T-helper 17 cell (primary cell): Measurements from ENCODE around the gene TLE1. TPM values are rescaled to one million over a fixed set of nuclear protein-coding genes. Genes with fewer than 3 reads are reported as not detected.

Experiments used
- ATAC-seq: fragments of 150-1000 bp; cut with Tn5 transposase; 2 replicates; pipeline ENCODE4 v1.10.0; 2021; ENCODE audit warnings: mild to moderate bottlenecking, moderate library complexity
- DNase-seq, 3 donors: peaks; one replicate each; pipeline versions ENCODE4 v3.0.0 to v3.0.0-alpha.2; 2020 to 2021
- H3K9me3 ChIP-seq: one replicate; pipeline ENCODE4 v1.7.0; 2013; ENCODE audit warnings: low read length, mild to moderate bottlenecking; ENCODE audit not compliant: control insufficient read depth, poor library complexity, severe bottlenecking
- H3K27ac Mint-ChIP-seq: one replicate; pipeline ENCODE4 v1.8.0; 2022; ENCODE audit warnings: mild to moderate bottlenecking, moderate library complexity, mixed read lengths
- H3K27me3 Mint-ChIP-seq: one replicate; pipeline ENCODE4 v1.8.0; 2022; ENCODE audit warnings: mixed read lengths
- H3K36me3 Mint-ChIP-seq: one replicate; pipeline ENCODE4 v1.8.0; 2022; ENCODE audit warnings: low read depth, mixed read lengths
- H3K4me1 Mint-ChIP-seq: one replicate; pipeline ENCODE4 v1.8.0; 2022; ENCODE audit warnings: mild to moderate bottlenecking, mixed read lengths
- H3K4me3 Mint-ChIP-seq: one replicate; pipeline ENCODE4 v1.8.0; 2022; ENCODE audit warnings: mild to moderate bottlenecking, moderate library complexity, mixed read lengths
- total RNA-seq, 4 donors: library from RNA in 2 of 4; stranded (reverse) in 2 of 4; gene quantifications; one replicate each; pipeline ENCODE4 v1.2.3 and lab custom pipeline; 2022 to 2026

The TLE1 gene
- total RNA-seq, 2 donors from 2014 or later = 2.2 to 3.4 TPM

GRCh38 chr9:81682177-81682576 lies 7.2 kb downstream of the TLE1 start:
- Mint-ChIP-seq H3K36me3 (no peaks in the 10 kb centered on the region), H3K4me3 (no peak overlapping the region), H3K4me1 (peaks cover 12% of the 10 kb centered on the region), H3K27me3 (peaks cover 20% of the 10 kb centered on the region), H3K27ac (no peak overlapping the region)
- DNase-seq (no peak), ATAC-seq (no peak)
- no peaks in the 10 kb centered on the region for H3K9me3 ChIP-seq

GRCh38 chr9:81680506-81680905 lies 8.8 kb downstream of the TLE1 start:
- no peak overlapping the region for H3K4me3 Mint-ChIP-seq
- peaks cover 2% of the 10 kb centered on the region for H3K9me3 ChIP-seq
- no peak overlapping the region for H3K27ac Mint-ChIP-seq
- no peaks in the 10 kb centered on the region for H3K36me3 Mint-ChIP-seq
- DNase-seq = no peak
- peaks cover 20% of the 10 kb centered on the region for H3K27me3 Mint-ChIP-seq
- ATAC-seq = no peak
- peaks cover 8% of the 10 kb centered on the region for H3K4me1 Mint-ChIP-seq

- no peak for ATAC-seq
- H3K4me1 Mint-ChIP-seq = peaks cover 8% of the 10 kb centered on the region
- peaks cover 20% of the 10 kb centered on the region for H3K27me3 Mint-ChIP-seq
- H3K36me3 Mint-ChIP-seq = peaks cover 2% of the 10 kb centered on the region
- no peak for DNase-seq
- no peak overlapping the region for H3K27ac Mint-ChIP-seq
- H3K9me3 ChIP-seq = peaks cover 2% of the 10 kb centered on the region
- no peak overlapping the region for H3K4me3 Mint-ChIP-seq
These were observed 9.3 kb downstream of the TLE1 start for GRCh38 chr9:81680006-81680405.

- ATAC-seq (no peak), DNase-seq (no peak)
- H3K36me3 Mint-ChIP-seq = peaks cover 2% of the 10 kb centered on the region
- H3K27me3 Mint-ChIP-seq = peaks cover 20% of the 10 kb centered on the region
- peaks cover 8% of the 10 kb centered on the region for H3K4me1 Mint-ChIP-seq
- no peak overlapping the region for H3K4me3 Mint-ChIP-seq
- H3K9me3 ChIP-seq = peaks cover 2% of the 10 kb centered on the region
- H3K27ac Mint-ChIP-seq = no peak overlapping the region
These were observed 11.3 kb downstream of the TLE1 start for GRCh38 chr9:81678088-81678487.

GRCh38 chr9:81676395-81676794 lies 13.0 kb downstream of the TLE1 start:
- H3K36me3 Mint-ChIP-seq = peaks cover 2% of the 10 kb centered on the region
- ATAC-seq (no peak), DNase-seq (no peak)
- no peaks in the 10 kb centered on the region for H3K4me1 Mint-ChIP-seq
- no peak overlapping the region for H3K4me3 Mint-ChIP-seq
- H3K27me3 Mint-ChIP-seq = peaks cover 8% of the 10 kb centered on the region
- peaks cover 2% of the 10 kb centered on the region for H3K9me3 ChIP-seq
- no peak overlapping the region for H3K27ac Mint-ChIP-seq

- Mint-ChIP-seq H3K36me3 (peaks cover 2% of the 10 kb centered on the region), H3K4me1 (no peaks in the 10 kb centered on the region), H3K4me3 (no peak overlapping the region), H3K27me3 (no peaks in the 10 kb centered on the region), H3K27ac (no peak overlapping the region)
- H3K9me3 ChIP-seq = peaks cover 2% of the 10 kb centered on the region
- no peak for ATAC-seq
- no peak for DNase-seq
These were observed 16.0 kb downstream of the TLE1 start for GRCh38 chr9:81673310-81673709.

- no peak overlapping the region for H3K27ac Mint-ChIP-seq
- H3K4me1 Mint-ChIP-seq = no peaks in the 10 kb centered on the region
- ATAC-seq = no peak
- peaks cover 2% of the 10 kb centered on the region for H3K36me3 Mint-ChIP-seq
- H3K4me3 Mint-ChIP-seq = no peak overlapping the region
- peaks cover 2% of the 10 kb centered on the region for H3K9me3 ChIP-seq
- no peak for DNase-seq
- H3K27me3 Mint-ChIP-seq = no peaks in the 10 kb centered on the region
These were observed 17.5 kb downstream of the TLE1 start for GRCh38 chr9:81671880-81672280.

GRCh38 chr9:81669866-81670265 lies 19.5 kb downstream of the TLE1 start:
- DNase-seq (no peak), ATAC-seq (no peak)
- H3K36me3 Mint-ChIP-seq = no peaks in the 10 kb centered on the region
- peaks cover under 1% of the 10 kb centered on the region for H3K4me1 Mint-ChIP-seq
- no peaks in the 10 kb centered on the region for H3K27me3 Mint-ChIP-seq
- no peak overlapping the region for H3K27ac Mint-ChIP-seq
- H3K9me3 ChIP-seq = no peaks in the 10 kb centered on the region
- H3K4me3 Mint-ChIP-seq = no peak overlapping the region

GRCh38 chr9:81669041-81669651 lies 20.2 kb downstream of the TLE1 start:
- Mint-ChIP-seq H3K4me3 (no peak overlapping the region), H3K36me3 (no peaks in the 10 kb centered on the region), H3K27ac (no peak overlapping the region), H3K4me1 (peaks cover 3% of the 10 kb centered on the region), H3K27me3 (no peaks in the 10 kb centered on the region)
- DNase-seq = no peak
- no peaks in the 10 kb centered on the region for H3K9me3 ChIP-seq
- no peak for ATAC-seq

- no peak for ATAC-seq
- H3K27ac Mint-ChIP-seq = no peak overlapping the region
- DNase-seq = no peak
- no peaks in the 10 kb centered on the region for H3K36me3 Mint-ChIP-seq
- no peak overlapping the region for H3K4me3 Mint-ChIP-seq
- no peaks in the 10 kb centered on the region for H3K27me3 Mint-ChIP-seq
- peaks cover 3% of the 10 kb centered on the region for H3K4me1 Mint-ChIP-seq
- H3K9me3 ChIP-seq = no peaks in the 10 kb centered on the region
These were observed 23.2 kb downstream of the TLE1 start for GRCh38 chr9:81666123-81666522.

GRCh38 chr9:81665322-81665871 lies 23.9 kb downstream of the TLE1 start:
- H3K4me1 Mint-ChIP-seq = peaks cover 3% of the 10 kb centered on the region
- no peak overlapping the region for H3K27ac Mint-ChIP-seq
- no peak for ATAC-seq
- H3K36me3 Mint-ChIP-seq = no peaks in the 10 kb centered on the region
- DNase-seq = no peak
- H3K27me3 Mint-ChIP-seq = no peaks in the 10 kb centered on the region
- H3K4me3 Mint-ChIP-seq = no peak overlapping the region
- H3K9me3 ChIP-seq = no peaks in the 10 kb centered on the region

- H3K4me1 Mint-ChIP-seq = peaks cover 3% of the 10 kb centered on the region
- no peaks in the 10 kb centered on the region for H3K9me3 ChIP-seq
- H3K27ac Mint-ChIP-seq = no peak overlapping the region
- ATAC-seq = no peak
- no peaks in the 10 kb centered on the region for H3K36me3 Mint-ChIP-seq
- no peak for DNase-seq
- H3K27me3 Mint-ChIP-seq = no peaks in the 10 kb centered on the region
- no peak overlapping the region for H3K4me3 Mint-ChIP-seq
These were observed 24.6 kb downstream of the TLE1 start for GRCh38 chr9:81664638-81665222.

- DNase-seq (no peak), ATAC-seq (no peak)
- Mint-ChIP-seq H3K27ac (no peak overlapping the region), H3K27me3 (no peaks in the 10 kb centered on the region), H3K4me1 (peaks cover 3% of the 10 kb centered on the region), H3K36me3 (no peaks in the 10 kb centered on the region), H3K4me3 (no peak overlapping the region)
- H3K9me3 ChIP-seq = no peaks in the 10 kb centered on the region
These were observed 28.0 kb downstream of the TLE1 start for GRCh38 chr9:81661339-81661738.

- no peaks in the 10 kb centered on the region for H3K9me3 ChIP-seq
- Mint-ChIP-seq H3K27ac (no peak overlapping the region), H3K4me1 (peaks cover 4% of the 10 kb centered on the region), H3K27me3 (no peaks in the 10 kb centered on the region), H3K4me3 (no peak overlapping the region), H3K36me3 (no peaks in the 10 kb centered on the region)
- DNase-seq (no peak), ATAC-seq (no peak)
These were observed 32.4 kb downstream of the TLE1 start for GRCh38 chr9:81656871-81657337.
